K562 (cell line): ENCODE measurements around the gene GET4. TPM values are rescaled to one million over a fixed set of nuclear protein-coding genes. Genes with fewer than 3 reads are reported as not detected.

Experiments used
- BHLHE40 ChIP-seq: IDR thresholded peaks from 2 replicates; pipeline ENCODE4 v1.6.1; 2011; ENCODE audit warnings: low read length, improper control_type of control experiment
- CXXC5 ChIP-seq: fragments of 250-450 bp; sonication (Bioruptor Pico); IDR thresholded peaks from 2 replicates; pipeline ENCODE4 v1.8.0; 2022; ENCODE audit warnings: inconsistent platforms, mild to moderate bottlenecking, moderate library complexity
- DACH1 ChIP-seq: fragments of 450-650 bp; IDR thresholded peaks from 2 replicates; pipeline ENCODE4 v1.6.1; 2018; ENCODE audit not compliant: partially characterized antibody
- FOXK2 ChIP-seq, 2 experiments: fragments of 450-650 bp; IDR thresholded peaks in 1 of 2; conservative IDR thresholded peaks in 1 of 2; 2 replicates each; pipeline ENCODE4 v1.6.1; 2016; ENCODE audit warnings: low read depth in 2 of 2, mild to moderate bottlenecking in 1 of 2
- HNRNPH1 ChIP-seq: fragments of 200-400 bp; formaldehyde crosslinking; optimal IDR thresholded peaks from 2 replicates; pipeline ENCODE3; 2017; ENCODE audit warnings: low read depth, mild to moderate bottlenecking, low read length, moderate library complexity
- JUN ChIP-seq, 2 experiments: sonication (generic) in 1 of 2; formaldehyde crosslinking in 1 of 2; IDR thresholded peaks; 2 replicates each; pipeline versions ENCODE4 v1.6.1 to v1.8.0; 2012 to 2022; ENCODE audit warnings: borderline replicate concordance in 2 of 2, mild to moderate bottlenecking in 2 of 2, improper control_type of control experiment in 1 of 2, low read depth in 1 of 2, low read length in 1 of 2, missing genetic modification reagents in 1 of 2
- KAT2B ChIP-seq: IDR thresholded peaks from one replicate; pipeline ENCODE4 v1.6.1; 2012; ENCODE audit warnings: low read depth, mild to moderate bottlenecking, control low read depth, inconsistent platforms, low read length, moderate library complexity
- KHSRP ChIP-seq: fragments of 450-650 bp; IDR thresholded peaks from 2 replicates; pipeline ENCODE4 v1.6.1; 2017
- MAFG ChIP-seq: fragments of 450-650 bp; conservative IDR thresholded peaks from 2 replicates; pipeline ENCODE4 v1.6.1; 2016; ENCODE audit warnings: missing genetic modification characterization, missing compliant biosample characterization
- NCOR1 ChIP-seq: fragments of 450-650 bp; IDR thresholded peaks from 2 replicates; pipeline ENCODE4 v1.6.1; 2016; ENCODE audit warnings: mild to moderate bottlenecking, moderate library complexity
- POLR2G ChIP-seq: fragments of 200-400 bp; formaldehyde crosslinking; IDR thresholded peaks from 2 replicates; pipeline ENCODE4 v1.6.1; 2017; ENCODE audit warnings: low read depth, mild to moderate bottlenecking, antibody characterized with exemption, low read length, moderate library complexity
- RBM25 ChIP-seq: fragments of 200-400 bp; formaldehyde crosslinking; IDR thresholded peaks from 2 replicates; pipeline ENCODE4 v1.6.1; 2018; ENCODE audit warnings: low read length, low read depth, moderate library complexity; ENCODE audit not compliant: severe bottlenecking
- TCF7 ChIP-seq: sonication (generic); IDR thresholded peaks from 2 replicates; pipeline ENCODE4 v1.6.1; 2016; ENCODE audit warnings: antibody characterized with exemption, borderline replicate concordance
- ZBTB7A ChIP-seq: IDR thresholded peaks from 2 replicates; pipeline ENCODE4 v1.6.1; 2011; ENCODE audit warnings: low read depth, mild to moderate bottlenecking, low read length, moderate library complexity, borderline replicate concordance; ENCODE audit not compliant: control insufficient read depth
- ZBTB8A ChIP-seq: fragments of 450-650 bp; IDR thresholded peaks from 2 replicates; pipeline ENCODE4 v1.6.1; 2018; ENCODE audit warnings: mild to moderate bottlenecking, moderate library complexity; ENCODE audit not compliant: partially characterized antibody
- ZNF165 ChIP-seq: fragments of 250-450 bp; sonication (Bioruptor Pico); IDR thresholded peaks from 2 replicates; pipeline ENCODE4 v1.4.0; 2020; ENCODE audit warnings: borderline replicate concordance
- ZNF175 ChIP-seq: fragments of 200-800 bp; sonication (Bioruptor generic); IDR thresholded peaks from 2 replicates; pipeline ENCODE4 v1.6.1; 2016; ENCODE audit warnings: low read depth, mild to moderate bottlenecking, missing genetic modification characterization, missing compliant biosample characterization
- polyA plus RNA-seq, 8 experiments: library from polyadenylated mRNA; depleted of rRNA in 4 of 8; stranded (reverse) in 5 of 8; unstranded in 3 of 8; fragments of >200 nt; fragmentation: Nextera tagmentation in 2 of 8; fragmentation: Illumina TruSeq in 1 of 8; extraction: Ambion mirVana in 2 of 8; extraction: Trizol in 1 of 8; gene quantifications; 2 replicates each; pipeline versions ENCODE4 v1.2.1 to v1.2.3, GENCODE V29; 2011 to 2014; ENCODE audit warnings: inconsistent platforms in 1 of 8, missing spikeins in 1 of 8
- total RNA-seq, 7 experiments: library from RNA; depleted of rRNA in 6 of 7; stranded (reverse); fragments of >200 nt in 6 of 7; fragmentation: Illumina TruSeq in 2 of 7; extraction: Trizol in 2 of 7; gene quantifications; 2 replicates each; pipeline versions ENCODE4 v1.2.1 to v1.2.3, GENCODE V29; 2011 to 2021; ENCODE audit warnings: low replicate concordance in 1 of 7
- TF ChIP-seq, protein P1 (sequence below), 2 experiments: IDR thresholded peaks; 2 replicates each; pipeline ENCODE4 v1.6.1; 2012; ENCODE audit warnings: improper control_type of control experiment in 2 of 2, low read depth in 2 of 2, low read length in 2 of 2, borderline replicate concordance in 1 of 2
- TF ChIP-seq, protein P2 (sequence below): sonication (generic); formaldehyde crosslinking; IDR thresholded peaks from 2 replicates; pipeline ENCODE4 v1.8.1; 2023; ENCODE audit warnings: mild to moderate bottlenecking, missing genetic modification reagents
- TF ChIP-seq, protein P3 (sequence below): sonication (generic); formaldehyde crosslinking; IDR thresholded peaks from 2 replicates; pipeline ENCODE4 v1.8.0; 2022; ENCODE audit warnings: missing genetic modification reagents, mild to moderate bottlenecking, borderline replicate concordance

Gene GET4
- total and polyA plus RNA-seq, 9 of the 15 experiments (the other 6 are each of a cell fraction or from before 2014, with no cell fraction given) = 0.99 to 122 (median 40.4) TPM

DNA sequence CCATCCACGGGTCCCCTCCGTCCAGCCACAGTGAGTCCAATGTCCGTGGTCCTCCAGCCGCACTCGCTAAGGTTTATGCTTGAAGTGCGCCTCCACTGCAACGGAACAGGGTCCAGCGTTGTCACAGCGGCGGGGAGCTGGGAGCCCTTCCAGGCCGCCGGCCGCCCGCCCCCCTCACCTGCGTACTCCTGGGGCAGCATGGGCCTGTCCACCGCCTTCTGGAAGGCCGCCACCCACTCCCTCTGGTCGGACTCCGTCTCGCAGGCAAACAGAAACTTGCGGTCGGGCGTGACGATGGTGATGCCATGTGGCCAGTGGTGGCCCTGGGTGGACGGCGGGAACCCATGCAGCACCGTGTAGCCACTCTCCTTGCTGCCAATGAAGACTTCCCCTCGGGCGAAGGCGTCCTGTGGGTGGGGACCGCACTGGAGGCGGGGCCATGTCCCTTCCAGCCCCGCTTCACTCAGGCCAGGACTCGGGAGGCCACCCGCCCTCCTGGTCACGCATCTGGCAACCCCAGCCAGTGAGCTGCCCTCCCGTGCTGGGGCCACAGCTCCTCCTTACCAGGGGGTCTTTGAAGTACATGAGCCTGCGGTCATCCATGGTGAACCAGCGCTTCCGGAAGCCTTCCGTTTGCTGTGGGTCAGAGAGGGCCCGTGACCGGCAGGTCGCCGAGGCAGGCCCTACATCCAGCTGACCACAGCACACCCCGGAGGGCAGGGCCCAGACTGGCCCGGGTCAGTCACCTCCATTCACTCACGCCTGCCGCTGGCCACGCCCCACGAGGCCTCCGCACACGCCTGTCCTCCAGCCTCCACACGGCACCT lies 22.7 kb downstream of the GET4 start (continued):
- TF ChIP-seq, protein P1, sequence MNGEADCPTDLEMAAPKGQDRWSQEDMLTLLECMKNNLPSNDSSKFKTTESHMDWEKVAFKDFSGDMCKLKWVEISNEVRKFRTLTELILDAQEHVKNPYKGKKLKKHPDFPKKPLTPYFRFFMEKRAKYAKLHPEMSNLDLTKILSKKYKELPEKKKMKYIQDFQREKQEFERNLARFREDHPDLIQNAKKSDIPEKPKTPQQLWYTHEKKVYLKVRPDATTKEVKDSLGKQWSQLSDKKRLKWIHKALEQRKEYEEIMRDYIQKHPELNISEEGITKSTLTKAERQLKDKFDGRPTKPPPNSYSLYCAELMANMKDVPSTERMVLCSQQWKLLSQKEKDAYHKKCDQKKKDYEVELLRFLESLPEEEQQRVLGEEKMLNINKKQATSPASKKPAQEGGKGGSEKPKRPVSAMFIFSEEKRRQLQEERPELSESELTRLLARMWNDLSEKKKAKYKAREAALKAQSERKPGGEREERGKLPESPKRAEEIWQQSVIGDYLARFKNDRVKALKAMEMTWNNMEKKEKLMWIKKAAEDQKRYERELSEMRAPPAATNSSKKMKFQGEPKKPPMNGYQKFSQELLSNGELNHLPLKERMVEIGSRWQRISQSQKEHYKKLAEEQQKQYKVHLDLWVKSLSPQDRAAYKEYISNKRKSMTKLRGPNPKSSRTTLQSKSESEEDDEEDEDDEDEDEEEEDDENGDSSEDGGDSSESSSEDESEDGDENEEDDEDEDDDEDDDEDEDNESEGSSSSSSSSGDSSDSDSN (IDR thresholded peaks at IDR 0.05; ENCODE audit: borderline replicate concordance in 1 of 2, low read depth in 2 of 2, low read length in 2 of 2) = no peak
- no peak for TF ChIP-seq JUN (IDR thresholded peaks at IDR 0.05; ENCODE audit: borderline replicate concordance, low read depth, low read length)
- TF ChIP-seq JUN (CRISPR knock-in tag; IDR thresholded peaks at IDR 0.05; ENCODE audit: borderline replicate concordance) = 0 out of 2 replicates have a peak, but pooled peaks have one; percentile 23
- no peak for TF ChIP-seq DACH1
- no peak for TF ChIP-seq ZNF165
- TF ChIP-seq ZBTB8A = no peak
- TF ChIP-seq POLR2G = peak; percentile 48
- no peak for TF ChIP-seq MAFG (tag)
- no peak for TF ChIP-seq CXXC5 (CRISPR knock-in tag)
- no peak for TF ChIP-seq HNRNPH1
- peak; percentile 1; the same call in 1 of the 2 replicates for TF ChIP-seq ZBTB7A
- no peak for TF ChIP-seq RBM25
- TF ChIP-seq FOXK2 (conservative IDR thresholded peaks at IDR 0.05 in 1 of 2, IDR thresholded peaks at IDR 0.05 in 1 of 2; ENCODE audit: low read depth in 2 of 2) = no peak
- no peak for TF ChIP-seq TCF7
- TF ChIP-seq, protein P2, sequence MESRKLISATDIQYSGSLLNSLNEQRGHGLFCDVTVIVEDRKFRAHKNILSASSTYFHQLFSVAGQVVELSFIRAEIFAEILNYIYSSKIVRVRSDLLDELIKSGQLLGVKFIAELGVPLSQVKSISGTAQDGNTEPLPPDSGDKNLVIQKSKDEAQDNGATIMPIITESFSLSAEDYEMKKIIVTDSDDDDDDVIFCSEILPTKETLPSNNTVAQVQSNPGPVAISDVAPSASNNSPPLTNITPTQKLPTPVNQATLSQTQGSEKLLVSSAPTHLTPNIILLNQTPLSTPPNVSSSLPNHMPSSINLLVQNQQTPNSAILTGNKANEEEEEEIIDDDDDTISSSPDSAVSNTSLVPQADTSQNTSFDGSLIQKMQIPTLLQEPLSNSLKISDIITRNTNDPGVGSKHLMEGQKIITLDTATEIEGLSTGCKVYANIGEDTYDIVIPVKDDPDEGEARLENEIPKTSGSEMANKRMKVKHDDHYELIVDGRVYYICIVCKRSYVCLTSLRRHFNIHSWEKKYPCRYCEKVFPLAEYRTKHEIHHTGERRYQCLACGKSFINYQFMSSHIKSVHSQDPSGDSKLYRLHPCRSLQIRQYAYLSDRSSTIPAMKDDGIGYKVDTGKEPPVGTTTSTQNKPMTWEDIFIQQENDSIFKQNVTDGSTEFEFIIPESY (CRISPR knock-in tag) = peak; percentile 96
- no peak for TF ChIP-seq KAT2B
- no peak for TF ChIP-seq NCOR1
- TF ChIP-seq BHLHE40 = peak; percentile 22; the same call in 1 of the 2 replicates
- TF ChIP-seq KHSRP = no peak
- TF ChIP-seq, protein P3, sequence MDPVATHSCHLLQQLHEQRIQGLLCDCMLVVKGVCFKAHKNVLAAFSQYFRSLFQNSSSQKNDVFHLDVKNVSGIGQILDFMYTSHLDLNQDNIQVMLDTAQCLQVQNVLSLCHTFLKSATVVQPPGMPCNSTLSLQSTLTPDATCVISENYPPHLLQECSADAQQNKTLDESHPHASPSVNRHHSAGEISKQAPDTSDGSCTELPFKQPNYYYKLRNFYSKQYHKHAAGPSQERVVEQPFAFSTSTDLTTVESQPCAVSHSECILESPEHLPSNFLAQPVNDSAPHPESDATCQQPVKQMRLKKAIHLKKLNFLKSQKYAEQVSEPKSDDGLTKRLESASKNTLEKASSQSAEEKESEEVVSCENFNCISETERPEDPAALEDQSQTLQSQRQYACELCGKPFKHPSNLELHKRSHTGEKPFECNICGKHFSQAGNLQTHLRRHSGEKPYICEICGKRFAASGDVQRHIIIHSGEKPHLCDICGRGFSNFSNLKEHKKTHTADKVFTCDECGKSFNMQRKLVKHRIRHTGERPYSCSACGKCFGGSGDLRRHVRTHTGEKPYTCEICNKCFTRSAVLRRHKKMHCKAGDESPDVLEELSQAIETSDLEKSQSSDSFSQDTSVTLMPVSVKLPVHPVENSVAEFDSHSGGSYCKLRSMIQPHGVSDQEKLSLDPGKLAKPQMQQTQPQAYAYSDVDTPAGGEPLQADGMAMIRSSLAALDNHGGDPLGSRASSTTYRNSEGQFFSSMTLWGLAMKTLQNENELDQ (CRISPR knock-in tag) = no peak
- no peak for TF ChIP-seq ZNF175 (CRISPR knock-in tag)
